Measurements from ENCODE around the gene PGA3.
"Not testable (repeated sequence)": the region's sequence is repeated elsewhere in the genome, so short reads cannot be mapped to it uniquely, and the experiment has no call there.

The PGA3 gene

DNA sequence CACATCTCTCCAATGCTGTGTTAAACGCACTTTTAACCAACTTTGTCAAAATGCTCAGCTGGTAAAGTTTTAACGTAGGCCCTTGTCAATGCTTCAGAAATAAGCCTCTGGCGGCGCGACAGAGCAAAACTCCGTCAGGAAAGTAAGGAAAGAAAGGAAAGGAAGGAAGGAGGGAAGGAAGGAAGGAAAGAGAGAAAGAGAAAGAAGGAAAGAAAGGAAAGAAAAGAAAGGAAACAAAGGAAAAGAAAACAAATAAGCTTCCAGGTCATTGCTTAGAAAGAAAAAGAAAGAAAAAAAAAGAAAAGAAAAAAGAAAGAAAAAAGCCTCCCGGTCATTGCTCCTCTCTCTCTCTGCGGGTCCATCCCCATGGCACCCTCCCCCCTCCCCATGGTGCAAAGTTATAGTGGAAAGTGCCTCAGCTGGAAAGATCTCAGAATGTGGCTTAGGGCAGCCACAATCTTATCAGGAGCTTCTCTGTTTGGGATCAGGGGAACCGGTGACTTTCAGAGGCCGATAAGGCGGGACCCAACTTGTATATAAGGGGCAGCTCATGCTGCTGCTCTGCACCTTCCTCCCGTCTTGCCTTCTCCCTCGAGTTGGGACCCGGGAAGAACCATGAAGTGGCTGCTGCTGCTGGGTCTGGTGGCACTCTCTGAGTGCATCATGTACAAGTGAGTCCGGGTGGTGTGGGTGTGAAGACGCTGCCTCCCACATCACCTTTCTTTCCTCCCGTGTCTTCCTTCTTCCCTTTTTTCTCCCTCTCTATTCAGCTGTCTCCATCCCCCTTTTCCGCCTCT is at the start of gene PGA3:
Gene PGA3 (plus strand): TSS at position 566 of the 797 bp plus-strand sequence. CDS start 50 bp downstream, at position 616.
- not testable (repeated sequence) for H3K4me3 ChIP-seq (ENCODE audit: low read depth in 1 of 5, low read length in 5 of 5); H3K27me3 ChIP-seq (ENCODE audit: control insufficient read depth in 5 of 5, insufficient read depth in 4 of 5, low read length in 5 of 5); H3K27ac ChIP-seq (ENCODE audit: low read depth, low read length); H3K9ac ChIP-seq (ENCODE audit: low read length in 5 of 5); H3K4me1 ChIP-seq (ENCODE audit: control insufficient read depth in 5 of 5, insufficient read depth in 5 of 5, low read length in 5 of 5); H3K36me3 ChIP-seq (ENCODE audit: control insufficient read depth in 5 of 5, insufficient read depth in 5 of 5, low read length in 5 of 5)
- H3K9me3 ChIP-seq (ENCODE audit: control insufficient read depth in 5 of 5, low read length in 5 of 5), result peaks cover 0 to 12% (median 11%) of the 10 kb centered on the region in 5 donors

- Histone ChIP-seq H3K27me3 (ENCODE audit: control insufficient read depth in 5 of 5, insufficient read depth in 4 of 5, low read length in 5 of 5) (no peaks in the 10 kb centered on the region), H3K4me1 (ENCODE audit: control insufficient read depth in 5 of 5, insufficient read depth in 5 of 5, low read length in 5 of 5) (peaks cover 0 to 32% (median 25%) of the 10 kb centered on the region in 5 donors), H3K9me3 (ENCODE audit: control insufficient read depth in 5 of 5, low read length in 5 of 5) (peaks cover 0 to 5% (median 0%) of the 10 kb centered on the region in 5 donors), H3K9ac (ENCODE audit: low read length in 5 of 5) (peak overlapping the region in 2 of 5 donors; percentile 60 to 70), H3K4me3 (ENCODE audit: low read depth in 1 of 5, low read length in 5 of 5) (no peak overlapping the region), H3K27ac (ENCODE audit: low read depth, low read length) (peak overlapping the region; percentile 71), H3K36me3 (ENCODE audit: control insufficient read depth in 5 of 5, insufficient read depth in 5 of 5, low read length in 5 of 5) (peaks cover 0 to 4% (median 0%) of the 10 kb centered on the region in 5 donors)
These were observed 49.7 kb upstream of the PGA3 start for GRCh38 chr11:61153593-61154095.

- H3K27ac ChIP-seq (ENCODE audit: low read depth, low read length), result no peak overlapping the region
- peaks cover 0 to 4% (median 0%) of the 10 kb centered on the region in 5 donors for H3K36me3 ChIP-seq (ENCODE audit: control insufficient read depth in 5 of 5, insufficient read depth in 5 of 5, low read length in 5 of 5)
- H3K9me3 ChIP-seq (ENCODE audit: control insufficient read depth in 5 of 5, low read length in 5 of 5), result peaks cover 0 to 5% (median 0%) of the 10 kb centered on the region in 5 donors
- H3K27me3 ChIP-seq (ENCODE audit: control insufficient read depth in 5 of 5, insufficient read depth in 4 of 5, low read length in 5 of 5), result no peaks in the 10 kb centered on the region
- no peak overlapping the region for H3K4me3 ChIP-seq (ENCODE audit: low read depth in 1 of 5, low read length in 5 of 5)
- no peak overlapping the region for H3K9ac ChIP-seq (ENCODE audit: low read length in 5 of 5)
- H3K4me1 ChIP-seq (ENCODE audit: control insufficient read depth in 5 of 5, insufficient read depth in 5 of 5, low read length in 5 of 5), result peaks cover 0 to 37% (median 32%) of the 10 kb centered on the region in 5 donors
These were observed 48.8 kb upstream of the PGA3 start for GRCh38 chr11:61154528-61154927.

DNA sequence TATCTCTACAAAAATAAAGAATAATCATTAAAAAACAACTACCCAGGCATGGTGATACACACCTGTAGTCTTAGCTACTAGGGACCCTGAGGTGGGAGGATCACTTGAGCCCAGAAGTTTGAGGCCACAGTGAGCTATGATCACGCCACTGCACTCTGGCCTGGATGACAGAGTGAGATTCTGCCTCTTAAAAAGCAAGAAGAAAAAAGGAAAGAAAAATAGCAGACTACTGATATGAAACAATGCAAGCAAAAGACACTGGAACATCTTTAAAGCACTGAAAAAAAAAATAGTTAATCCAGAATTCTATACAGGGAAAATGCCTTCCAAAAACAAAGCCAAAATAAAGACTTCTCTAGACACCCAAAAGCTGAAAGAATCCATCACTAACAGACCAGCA is 48.0 kb upstream of the PGA3 start:
- H3K36me3 ChIP-seq (ENCODE audit: control insufficient read depth in 5 of 5, insufficient read depth in 5 of 5, low read length in 5 of 5), result peaks cover 0 to 4% (median 0%) of the 10 kb centered on the region in 5 donors
- H3K27ac ChIP-seq (ENCODE audit: low read depth, low read length), result no peak overlapping the region
- H3K4me1 ChIP-seq (ENCODE audit: control insufficient read depth in 5 of 5, insufficient read depth in 5 of 5, low read length in 5 of 5), result peaks cover 0 to 36% (median 32%) of the 10 kb centered on the region in 5 donors
- no peak overlapping the region for H3K4me3 ChIP-seq (ENCODE audit: low read depth in 1 of 5, low read length in 5 of 5)
- no peaks in the 10 kb centered on the region for H3K27me3 ChIP-seq (ENCODE audit: control insufficient read depth in 5 of 5, insufficient read depth in 4 of 5, low read length in 5 of 5)
- H3K9me3 ChIP-seq (ENCODE audit: control insufficient read depth in 5 of 5, low read length in 5 of 5), result peaks cover 0 to 5% (median 0%) of the 10 kb centered on the region in 5 donors
- H3K9ac ChIP-seq (ENCODE audit: low read length in 5 of 5), result no peak overlapping the region

GRCh38 chr11:61155741-61156140 is 47.6 kb upstream of the PGA3 start:
- H3K4me1 ChIP-seq (ENCODE audit: control insufficient read depth in 5 of 5, insufficient read depth in 5 of 5, low read length in 5 of 5), result peaks cover 3 to 40% (median 36%) of the 10 kb centered on the region in 5 donors
- peaks cover 0 to 5% (median 0%) of the 10 kb centered on the region in 5 donors for H3K9me3 ChIP-seq (ENCODE audit: control insufficient read depth in 5 of 5, low read length in 5 of 5)
- no peaks in the 10 kb centered on the region for H3K27me3 ChIP-seq (ENCODE audit: control insufficient read depth in 5 of 5, insufficient read depth in 4 of 5, low read length in 5 of 5)
- H3K4me3 ChIP-seq (ENCODE audit: low read depth in 1 of 5, low read length in 5 of 5), result no peak overlapping the region
- no peak overlapping the region for H3K27ac ChIP-seq (ENCODE audit: low read depth, low read length)
- H3K9ac ChIP-seq (ENCODE audit: low read length in 5 of 5), result no peak overlapping the region
- peaks cover 0 to 4% (median 0%) of the 10 kb centered on the region in 5 donors for H3K36me3 ChIP-seq (ENCODE audit: control insufficient read depth in 5 of 5, insufficient read depth in 5 of 5, low read length in 5 of 5)

DNA sequence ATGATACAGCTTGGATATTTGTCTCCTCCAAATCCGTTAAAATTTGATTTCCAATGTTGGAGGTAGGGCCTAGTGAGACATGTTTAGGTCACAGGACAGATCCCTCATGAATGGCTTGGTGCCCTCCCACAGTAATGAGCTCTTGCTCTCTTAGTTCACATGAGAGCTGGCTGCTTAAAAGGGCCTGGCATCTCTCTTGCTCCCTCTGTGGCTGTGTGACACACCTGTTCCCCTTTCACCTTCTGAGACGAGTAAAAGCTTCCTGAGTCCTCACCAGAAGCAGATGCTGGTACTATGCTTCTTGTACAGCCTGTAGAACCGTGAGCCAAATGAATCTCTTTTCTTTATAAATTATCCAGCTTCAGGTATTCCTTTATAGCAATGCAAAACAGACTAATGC is 45.6 kb upstream of the PGA3 start:
- Histone ChIP-seq H3K9me3 (ENCODE audit: control insufficient read depth in 5 of 5, low read length in 5 of 5) (peaks cover 0 to 5% (median 0%) of the 10 kb centered on the region in 5 donors), H3K4me1 (ENCODE audit: control insufficient read depth in 5 of 5, insufficient read depth in 5 of 5, low read length in 5 of 5) (peaks cover 3 to 46% (median 45%) of the 10 kb centered on the region in 5 donors), H3K9ac (ENCODE audit: low read length in 5 of 5) (no peak overlapping the region), H3K27me3 (ENCODE audit: control insufficient read depth in 5 of 5, insufficient read depth in 4 of 5, low read length in 5 of 5) (no peaks in the 10 kb centered on the region), H3K27ac (ENCODE audit: low read depth, low read length) (peak overlapping the region; percentile 61), H3K36me3 (ENCODE audit: control insufficient read depth in 5 of 5, insufficient read depth in 5 of 5, low read length in 5 of 5) (peaks cover 0 to 4% (median 0%) of the 10 kb centered on the region in 5 donors), H3K4me3 (ENCODE audit: low read depth in 1 of 5, low read length in 5 of 5) (no peak overlapping the region)

GRCh38 chr11:61158691-61159381 is 44.5 kb upstream of the PGA3 start:
- Histone ChIP-seq H3K4me3 (ENCODE audit: low read depth in 1 of 5, low read length in 5 of 5) (no peak overlapping the region), H3K27ac (ENCODE audit: low read depth, low read length) (peak overlapping the region; percentile 61), H3K9ac (ENCODE audit: low read length in 5 of 5) (peak overlapping the region in 4 of 5 donors; percentile 16 to 73 (median 58)), H3K27me3 (ENCODE audit: control insufficient read depth in 5 of 5, insufficient read depth in 4 of 5, low read length in 5 of 5) (no peaks in the 10 kb centered on the region), H3K4me1 (ENCODE audit: control insufficient read depth in 5 of 5, insufficient read depth in 5 of 5, low read length in 5 of 5) (peaks cover 3 to 35% (median 34%) of the 10 kb centered on the region in 5 donors), H3K9me3 (ENCODE audit: control insufficient read depth in 5 of 5, low read length in 5 of 5) (peaks cover 0 to 5% (median 0%) of the 10 kb centered on the region in 5 donors), H3K36me3 (ENCODE audit: control insufficient read depth in 5 of 5, insufficient read depth in 5 of 5, low read length in 5 of 5) (peaks cover 0 to 4% (median 0%) of the 10 kb centered on the region in 5 donors)

DNA sequence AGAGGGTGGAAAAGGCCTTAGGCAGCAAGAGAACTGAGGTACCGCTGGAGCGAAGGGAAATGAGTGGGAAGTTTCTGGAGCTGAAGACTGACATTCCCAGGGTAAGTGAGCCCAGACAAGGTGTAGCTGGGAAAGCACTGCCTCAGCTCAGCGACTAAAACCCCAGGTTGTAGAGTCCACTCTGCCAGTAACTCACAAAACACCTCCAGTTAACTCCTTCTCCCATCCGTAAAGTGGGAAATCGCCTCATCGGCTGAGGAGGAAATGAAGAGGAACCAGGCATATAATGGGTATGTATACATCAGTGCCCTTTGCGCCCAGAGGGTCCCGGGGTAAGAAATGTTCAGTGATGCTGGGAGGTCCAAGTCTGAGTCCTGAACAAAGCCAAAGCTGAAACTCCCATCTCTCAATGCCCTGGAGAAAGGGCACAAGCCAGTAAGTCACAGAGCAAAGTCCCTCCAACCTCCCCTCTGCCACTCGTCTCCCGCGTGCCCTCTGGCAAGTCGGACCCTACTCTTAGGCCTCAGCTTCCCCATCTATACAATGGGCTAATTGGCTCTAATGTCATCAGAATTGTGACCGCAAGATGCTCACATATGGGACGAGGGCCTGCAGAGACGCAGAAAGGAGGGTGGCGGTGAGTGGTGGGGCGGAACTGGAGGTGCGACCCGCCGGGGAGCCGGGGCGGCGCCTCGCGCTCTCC is 42.7 kb upstream of the PGA3 start:
- Histone ChIP-seq H3K9ac (ENCODE audit: low read length in 5 of 5) (peak overlapping the region; percentile 85 to 90 (median 89)), H3K9me3 (ENCODE audit: control insufficient read depth in 5 of 5, low read length in 5 of 5) (no peaks in the 10 kb centered on the region), H3K4me1 (ENCODE audit: control insufficient read depth in 5 of 5, insufficient read depth in 5 of 5, low read length in 5 of 5) (peaks cover 5 to 37% (median 32%) of the 10 kb centered on the region in 5 donors), H3K4me3 (ENCODE audit: low read depth in 1 of 5, low read length in 5 of 5) (peak overlapping the region; percentile 80 to 99 (median 87)), H3K36me3 (ENCODE audit: control insufficient read depth in 5 of 5, insufficient read depth in 5 of 5, low read length in 5 of 5) (peaks cover 0 to 4% (median 0%) of the 10 kb centered on the region in 5 donors), H3K27ac (ENCODE audit: low read depth, low read length) (peak overlapping the region; percentile 93), H3K27me3 (ENCODE audit: control insufficient read depth in 5 of 5, insufficient read depth in 4 of 5, low read length in 5 of 5) (no peaks in the 10 kb centered on the region)

DNA sequence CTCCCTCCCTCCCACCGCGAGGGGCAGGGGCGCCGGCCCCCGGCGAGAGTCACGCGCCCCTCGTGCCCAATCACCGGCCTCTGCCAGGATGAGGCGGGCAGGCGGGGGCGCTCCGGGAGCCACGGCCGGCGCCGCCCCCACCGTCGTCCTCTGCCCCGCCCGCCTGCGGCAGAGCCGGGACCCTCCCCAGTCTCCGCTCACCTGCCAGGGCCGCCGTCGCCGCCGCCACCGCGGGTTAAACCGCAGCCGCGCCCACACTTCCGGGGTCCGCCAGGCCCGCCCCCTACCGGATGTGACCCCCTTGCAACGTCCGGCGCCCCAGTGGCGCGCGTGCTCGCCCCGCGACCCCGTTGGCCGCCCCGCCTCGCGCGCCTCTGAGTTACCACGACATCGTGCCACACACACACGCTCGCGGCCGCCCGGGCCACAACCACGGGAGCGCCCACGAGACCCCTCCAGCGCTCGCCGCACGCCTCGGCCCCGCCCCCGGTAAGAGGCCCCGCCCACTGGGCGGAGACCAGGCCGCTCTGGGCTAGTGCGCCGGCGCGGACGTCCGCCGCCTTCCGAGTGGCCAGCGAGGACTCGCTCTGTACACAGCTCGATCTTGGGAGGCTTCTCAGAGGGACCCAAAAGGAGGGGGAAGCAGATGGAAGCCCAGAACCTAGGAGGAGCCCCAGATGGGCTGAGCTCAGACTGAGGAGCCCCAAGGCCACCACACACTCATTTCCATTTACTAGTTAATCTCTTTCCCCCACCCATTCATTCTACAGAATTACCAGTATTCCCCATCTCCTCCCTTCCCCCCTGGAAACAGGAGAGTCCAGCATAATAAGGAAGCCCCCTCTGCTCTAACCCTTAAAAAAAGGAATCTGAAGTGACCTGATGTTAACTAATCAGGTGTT is 41.9 kb upstream of the PGA3 start, which contains the start of gene VPS37C:
Gene VPS37C (minus strand): TSS at position 237 of the 902 bp plus-strand sequence. CDS start 22,597 bp downstream, outside the sequence.
- peaks cover 5 to 37% (median 32%) of the 10 kb centered on the region in 5 donors for H3K4me1 ChIP-seq (ENCODE audit: control insufficient read depth in 5 of 5, insufficient read depth in 5 of 5, low read length in 5 of 5)
- peak within 1 kb of the TSS; percentile 80 to 99 (median 87) for H3K4me3 ChIP-seq (ENCODE audit: low read depth in 1 of 5, low read length in 5 of 5)

More for the DNA sequence above, 41.9 kb upstream of the PGA3 start, which contains the start of gene VPS37C:
- Histone ChIP-seq H3K27ac (ENCODE audit: low read depth, low read length) (peak within 1 kb of the TSS; percentile 93), H3K36me3 (ENCODE audit: control insufficient read depth in 5 of 5, insufficient read depth in 5 of 5, low read length in 5 of 5) (peaks cover 0 to 4% (median 0%) of the 10 kb centered on the region in 5 donors), H3K27me3 (ENCODE audit: control insufficient read depth in 5 of 5, insufficient read depth in 4 of 5, low read length in 5 of 5) (no peaks in the 10 kb centered on the region), H3K9me3 (ENCODE audit: control insufficient read depth in 5 of 5, low read length in 5 of 5) (no peaks in the 10 kb centered on the region), H3K9ac (ENCODE audit: low read length in 5 of 5) (peak within 1 kb of the TSS; percentile 85 to 90 (median 89))
